Ramos (cell line): ENCODE data around the gene GRID2.

Experiments
- in situ Hi-C: fragments of 300-500 bp; cut with MboI; formaldehyde crosslinking; loops from one replicate; pipeline ENCODE4 v1.14.3; 2022; ENCODE audit warnings: low sequenced_read_pairs; ENCODE audit not compliant: unreplicated experiment

Gene GRID2

DNA sequence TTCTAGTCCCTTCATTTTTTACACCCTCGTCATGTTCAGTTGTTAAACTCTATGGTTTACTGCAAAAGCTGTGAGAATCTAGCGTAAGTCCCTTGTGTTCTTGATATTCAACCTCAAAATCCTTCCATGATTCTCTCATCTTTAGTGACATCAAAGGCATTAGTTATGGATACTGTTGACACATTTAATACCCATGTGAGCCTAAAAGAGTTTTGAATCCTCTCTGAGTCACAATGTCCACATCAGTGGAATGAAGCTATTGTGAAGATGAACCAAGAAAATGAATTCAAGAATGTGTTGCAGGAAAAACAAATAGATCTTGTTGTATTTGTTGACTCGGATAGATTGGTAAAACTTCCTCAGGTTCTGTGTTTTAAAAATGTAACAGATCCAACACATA, 1130.1 kb downstream of the GRID2 start:
- in situ Hi-C loops: no loop called here

DNA sequence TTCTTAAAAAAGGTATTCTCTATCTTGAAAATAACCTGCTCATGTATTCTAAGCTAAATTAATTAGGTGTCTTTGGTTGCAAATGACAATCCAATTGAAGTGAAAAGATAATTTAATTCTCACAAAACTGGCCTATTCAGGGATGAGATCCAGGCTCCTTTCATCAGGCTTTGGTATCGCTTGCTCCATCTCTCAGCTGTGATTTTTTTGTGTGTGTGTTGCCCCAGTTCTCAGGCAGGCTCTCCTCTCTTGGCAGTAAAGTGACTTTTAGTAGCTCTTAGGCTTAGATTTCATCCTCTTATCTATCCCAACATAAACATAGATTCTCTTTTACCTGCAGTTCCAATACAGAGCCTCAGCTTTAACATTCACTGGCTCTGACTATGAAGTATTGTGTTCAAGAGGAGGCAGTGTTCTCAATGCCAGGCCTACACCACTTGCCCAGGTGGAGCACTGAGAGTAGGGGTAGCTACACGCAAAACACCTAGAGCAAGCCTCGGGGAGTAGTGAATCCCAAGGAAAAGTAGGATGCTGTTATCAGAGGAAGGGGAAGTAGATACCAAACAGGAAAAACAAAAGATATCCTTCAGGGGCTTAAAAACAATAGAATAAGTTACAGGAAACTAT, 1132.3 kb downstream of the GRID2 start:
- in situ Hi-C loops: no loop called here

DNA sequence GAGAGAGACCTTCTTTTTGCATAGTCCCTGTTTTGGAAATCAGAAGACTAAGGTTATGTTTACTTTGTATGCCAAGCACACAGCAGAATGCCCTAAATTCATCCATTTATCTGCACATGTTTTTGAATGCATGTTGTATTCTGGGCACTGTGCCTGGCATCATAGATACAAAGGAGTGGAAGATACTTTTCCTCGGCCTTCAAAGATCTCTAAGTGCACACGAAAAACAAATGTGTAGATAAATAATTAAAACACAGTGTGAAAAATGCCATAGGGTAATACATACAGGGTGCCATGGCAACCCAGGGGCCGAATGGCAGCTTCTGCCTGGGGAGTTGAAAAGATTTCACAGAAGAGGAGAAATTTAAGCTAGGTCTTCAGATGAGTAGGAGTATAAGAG, 1134.2 kb downstream of the GRID2 start:
- in situ Hi-C loops: no loop called here

DNA sequence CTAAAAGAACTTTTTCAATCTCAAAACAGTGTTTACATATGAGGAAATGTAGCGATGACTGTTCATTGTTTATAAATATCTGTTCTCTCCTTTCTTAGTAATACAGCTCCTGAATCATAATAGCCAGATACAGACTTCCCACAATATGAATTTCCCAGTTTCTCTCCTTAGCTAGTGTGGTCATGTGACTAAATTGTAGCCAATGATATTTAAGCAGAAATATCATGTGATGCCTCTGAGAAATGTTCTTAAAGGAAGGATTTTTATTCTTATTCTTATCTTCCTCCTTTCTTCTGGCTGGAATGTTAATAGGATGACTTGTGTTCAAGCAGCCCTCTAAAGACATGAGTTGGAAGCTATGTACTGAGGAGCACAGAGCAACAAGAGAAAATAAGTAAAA, 1141.1 kb downstream of the GRID2 start:
- in situ Hi-C loops: no loop called here

DNA sequence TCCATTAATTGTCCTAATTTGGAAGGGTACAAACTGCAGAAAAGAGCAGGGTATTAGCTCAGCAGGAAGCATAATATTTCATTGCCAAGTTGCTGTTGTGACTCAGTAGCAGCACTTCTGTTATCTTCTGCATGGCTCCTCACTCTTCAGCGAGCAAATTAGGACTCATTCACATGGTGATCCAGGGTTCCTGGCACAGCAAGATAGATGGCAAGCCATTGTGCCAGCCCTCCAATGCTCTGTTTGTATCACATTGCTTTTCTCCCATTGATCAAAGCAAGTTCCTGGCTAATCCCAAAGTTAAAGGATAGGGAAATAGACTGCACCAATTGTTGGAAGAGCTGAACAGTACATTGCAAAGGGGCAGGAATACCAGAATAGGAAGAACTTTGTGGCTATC, 1142.3 kb downstream of the GRID2 start:
- in situ Hi-C loops: no loop called here

DNA sequence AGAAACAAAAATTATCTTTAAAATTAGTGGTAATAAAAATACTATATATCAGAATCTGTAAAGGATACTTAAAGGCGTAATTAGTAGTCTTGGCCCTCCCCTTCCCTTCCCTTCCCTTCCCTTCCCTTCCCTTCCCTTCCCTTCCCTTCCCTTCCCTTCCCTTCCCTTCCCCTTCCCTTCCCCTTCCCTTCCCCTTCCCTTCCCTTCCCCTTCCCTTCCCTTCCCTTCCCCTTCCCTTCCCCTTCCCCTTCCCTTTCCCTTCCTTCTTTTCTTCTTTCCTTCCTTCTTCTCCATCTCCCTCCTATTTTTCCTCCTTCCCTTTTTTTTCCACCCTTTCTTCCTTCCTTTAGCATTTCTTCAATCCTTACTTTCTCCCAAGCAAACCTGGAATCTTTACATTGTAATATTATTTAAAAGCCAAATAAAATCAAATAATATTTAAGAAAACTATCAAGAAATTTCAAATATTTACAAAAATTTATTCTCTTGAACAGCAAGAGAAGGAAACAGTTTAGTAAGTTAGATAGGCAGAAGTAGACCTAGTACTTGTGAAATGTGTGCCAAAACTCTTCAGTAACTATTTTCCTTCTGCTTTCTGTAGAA, 1145.0 kb downstream of the GRID2 start:
- in situ Hi-C loops: no loop called here

DNA sequence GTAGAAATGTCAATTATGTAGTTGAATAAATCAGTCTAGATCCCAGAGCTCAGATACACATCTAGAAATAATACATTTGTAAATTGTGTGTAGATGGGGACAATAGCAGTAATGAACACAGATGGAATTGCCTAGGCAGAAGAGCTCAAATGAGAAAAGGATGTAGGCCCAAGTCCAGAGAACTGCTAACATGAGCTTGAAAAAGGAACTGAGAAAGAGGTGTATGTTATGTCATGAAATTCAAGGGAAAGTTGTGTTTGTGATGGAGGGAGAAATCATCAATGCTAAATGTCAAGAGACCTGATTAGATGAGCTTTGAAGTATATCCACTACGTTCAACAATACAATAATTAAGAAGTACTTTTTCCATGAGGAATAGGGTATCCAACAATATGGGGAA, 1148.2 kb downstream of the GRID2 start:
- in situ Hi-C loops: no loop called here

DNA sequence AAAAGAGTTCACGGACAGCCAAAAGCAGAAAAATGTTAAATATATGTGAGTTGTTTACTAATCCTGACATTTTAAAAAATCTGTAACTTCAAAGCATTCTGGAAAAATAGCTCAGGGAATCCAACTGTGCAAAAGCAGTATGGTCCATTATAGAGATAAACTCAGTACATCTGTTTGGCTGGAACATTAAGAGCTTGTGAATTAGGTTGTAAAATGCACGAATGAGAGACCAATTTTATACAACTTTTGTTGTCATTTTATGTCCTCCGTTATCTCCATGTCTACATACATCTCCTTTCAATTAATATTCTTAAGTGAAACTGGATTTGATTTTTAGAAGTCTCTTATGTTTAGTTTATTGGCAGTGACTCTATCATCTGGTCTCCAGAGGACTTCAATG, 1157.8 kb downstream of the GRID2 start:
- in situ Hi-C loops: no loop called here

DNA sequence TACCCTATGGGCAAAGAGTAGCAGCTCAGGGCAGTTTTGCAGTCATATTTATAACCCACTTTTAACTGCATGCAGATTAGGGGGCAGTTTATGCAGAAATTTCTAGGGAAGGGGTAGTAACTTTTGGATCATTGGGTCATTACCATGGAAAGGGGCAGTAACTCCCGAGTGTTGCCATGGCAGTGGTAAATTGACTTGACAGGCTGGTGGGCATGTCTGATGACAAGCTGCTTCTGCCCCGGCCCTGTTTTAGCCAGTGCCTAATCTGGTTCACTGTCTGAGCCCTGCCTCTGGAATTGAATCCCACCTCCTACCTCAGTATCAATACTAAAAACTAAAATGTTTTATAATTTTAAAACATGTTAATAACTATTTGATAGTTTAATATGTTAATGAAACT, 1162.7 kb downstream of the GRID2 start:
- in situ Hi-C loops: no loop called here

DNA sequence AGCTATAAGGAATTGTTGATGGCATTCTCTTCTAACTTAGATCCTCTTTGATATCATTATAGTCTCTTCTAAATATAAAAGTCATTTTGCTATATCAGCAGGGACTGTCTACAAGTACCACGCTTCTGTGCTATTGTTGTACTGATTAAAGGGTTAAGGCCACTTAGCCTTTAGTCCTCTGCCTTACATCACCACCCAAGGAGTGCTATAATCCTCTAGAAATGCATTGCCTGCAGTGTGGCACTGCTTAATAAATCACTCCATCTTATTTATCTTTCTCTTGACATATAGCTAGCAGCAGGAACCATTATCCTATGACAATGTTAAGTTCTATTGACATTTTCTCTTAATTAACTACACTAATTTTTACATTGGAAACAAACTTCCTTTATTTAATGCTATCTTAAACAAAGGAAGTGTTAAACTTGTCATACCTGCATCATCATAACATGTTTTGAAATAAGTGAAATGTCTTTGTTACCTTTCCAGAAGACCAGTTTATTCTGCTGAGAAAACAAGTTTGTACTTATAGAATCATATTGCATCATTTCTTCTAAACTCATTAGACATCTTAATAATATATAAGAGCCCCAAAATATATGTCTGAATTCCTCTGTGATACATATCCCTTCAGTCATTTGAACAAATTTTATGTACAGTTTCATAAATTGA, 1163.9 kb downstream of the GRID2 start:
- in situ Hi-C loops: no loop called here

DNA sequence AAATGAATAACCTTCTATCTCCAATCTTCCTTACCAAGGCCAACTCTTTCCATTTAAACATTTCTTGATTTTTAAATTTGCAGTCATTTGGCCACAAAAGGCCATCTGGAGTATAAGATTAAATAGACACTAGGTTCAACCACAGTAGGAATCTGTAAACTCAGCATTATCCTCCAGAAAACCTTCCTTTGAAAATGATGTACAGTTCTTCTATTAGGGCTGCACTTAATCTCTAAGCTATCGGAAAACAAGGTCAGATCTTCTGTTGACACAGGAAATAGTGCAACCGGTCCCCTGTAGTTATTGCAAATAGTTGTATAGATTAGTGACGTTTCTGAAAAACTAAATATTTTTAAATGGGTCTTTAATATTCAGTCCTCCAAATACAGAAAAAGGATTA, 1165.8 kb downstream of the GRID2 start:
- in situ Hi-C loops: no loop called here

DNA sequence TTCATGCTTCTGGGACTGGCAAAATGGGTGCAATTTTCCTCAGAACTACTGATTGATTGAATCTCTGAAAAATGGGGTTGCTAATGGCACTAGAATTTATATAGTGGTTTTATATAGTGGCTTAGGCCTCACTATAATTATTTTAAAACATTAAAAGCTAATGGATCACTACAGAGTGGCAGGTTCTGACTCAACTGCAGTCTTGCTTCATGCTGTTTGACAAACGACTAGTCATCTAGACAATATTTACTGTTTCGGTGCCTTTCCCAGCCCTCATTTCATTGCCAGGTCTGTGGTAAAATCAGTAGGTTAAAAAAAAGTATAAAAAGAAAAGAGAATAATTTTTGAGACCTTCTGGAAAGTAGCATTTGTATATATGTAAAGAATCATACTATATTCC, 1172.0 kb downstream of the GRID2 start:
- in situ Hi-C loops: no loop called here

DNA sequence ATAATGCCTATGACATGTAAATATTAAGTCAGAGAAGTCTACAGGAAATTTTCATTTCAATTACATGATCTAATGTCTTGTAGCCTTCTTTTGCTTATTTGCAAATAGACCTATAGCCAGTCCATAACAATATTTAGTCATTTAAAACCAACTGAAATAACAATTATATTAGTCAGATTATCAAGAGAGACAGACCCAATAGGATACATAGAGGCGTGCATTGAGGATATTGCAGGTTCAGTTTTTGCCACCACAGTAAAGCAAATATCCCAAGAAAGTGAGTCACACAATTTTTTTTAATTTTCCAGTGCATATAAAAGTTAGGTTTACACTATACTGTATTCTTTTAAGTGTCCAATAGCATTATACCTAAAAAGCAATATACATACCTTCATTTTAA, 1175.0 kb downstream of the GRID2 start:
- in situ Hi-C loops: no loop called here

DNA sequence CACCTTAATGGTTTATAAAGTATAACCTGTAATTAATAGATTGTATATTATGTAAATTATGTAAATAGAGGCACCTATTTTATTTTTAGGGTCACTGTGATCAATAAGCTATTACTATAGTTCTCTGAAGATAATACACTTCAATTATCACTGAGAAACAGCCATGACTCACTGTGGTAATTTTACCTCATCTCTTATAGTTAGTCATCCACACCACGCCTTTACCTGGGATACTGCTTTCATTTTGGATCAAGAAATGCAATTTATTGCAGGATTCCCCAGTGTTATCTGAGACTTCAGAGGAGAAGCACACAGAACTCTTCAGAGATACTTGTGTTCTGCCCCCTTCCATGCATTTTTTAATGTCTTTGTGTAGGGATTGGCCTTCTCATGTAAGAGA, 1176.7 kb downstream of the GRID2 start:
- in situ Hi-C loops: no loop called here

DNA sequence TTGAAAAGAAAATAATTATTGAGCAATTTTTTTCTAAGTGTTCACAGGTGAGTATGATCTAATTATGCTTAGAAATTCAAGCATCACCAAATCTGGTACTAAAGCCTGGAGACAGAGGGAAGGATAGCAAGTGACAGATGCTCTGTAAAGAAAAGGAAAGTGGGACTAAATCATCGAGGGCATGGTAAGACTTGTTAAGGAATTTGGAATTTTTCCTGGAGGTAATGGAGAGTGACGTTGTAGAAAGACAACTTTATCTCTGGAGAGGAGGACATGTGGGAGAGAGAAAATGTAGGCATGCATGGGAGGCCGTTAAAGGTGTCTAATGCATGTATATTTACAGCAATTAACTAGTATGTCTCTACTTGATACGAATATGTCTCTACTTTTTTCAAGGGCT, 1191.6 kb downstream of the GRID2 start:
- in situ Hi-C loops: no loop called here

DNA sequence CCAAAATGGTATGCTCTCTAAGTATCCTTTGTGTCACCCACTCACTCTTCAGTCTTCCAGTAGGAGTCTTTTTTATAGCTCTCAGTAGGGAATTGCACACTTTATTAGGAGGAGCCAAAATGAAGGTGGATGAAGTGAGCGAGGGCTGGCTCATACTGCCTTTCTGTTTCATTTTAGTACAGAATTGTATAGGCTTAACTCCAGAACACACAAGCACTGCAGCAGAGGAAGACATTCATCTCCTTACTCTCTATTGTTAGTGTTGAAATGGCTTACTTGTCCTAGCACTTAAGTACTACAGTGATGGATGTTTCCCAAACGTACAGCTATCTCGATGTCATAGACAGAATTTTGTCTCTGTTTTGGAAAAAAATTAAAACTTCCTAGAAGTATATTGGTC, 1197.5 kb downstream of the GRID2 start:
- in situ Hi-C loops: no loop called here

DNA sequence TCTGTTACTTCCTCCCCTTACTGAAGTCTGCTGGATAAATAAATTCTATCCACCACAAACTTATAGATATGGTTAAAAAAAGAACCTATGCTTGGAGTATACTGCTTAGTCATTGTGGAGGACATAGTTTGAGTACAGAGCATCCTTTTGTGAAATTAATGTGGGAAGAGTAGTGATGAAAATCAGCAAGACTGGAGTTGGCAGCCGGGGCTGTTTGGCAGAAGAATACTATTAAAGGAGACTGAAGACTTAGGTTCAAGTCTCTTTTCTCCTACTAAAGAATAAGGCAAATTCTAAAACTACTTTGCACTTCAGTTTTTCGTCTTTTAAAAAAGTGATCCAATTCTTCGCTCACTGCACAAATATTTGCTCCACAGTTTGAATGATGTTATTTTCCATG, 1198.2 kb downstream of the GRID2 start:
- in situ Hi-C loops: no loop called here

DNA sequence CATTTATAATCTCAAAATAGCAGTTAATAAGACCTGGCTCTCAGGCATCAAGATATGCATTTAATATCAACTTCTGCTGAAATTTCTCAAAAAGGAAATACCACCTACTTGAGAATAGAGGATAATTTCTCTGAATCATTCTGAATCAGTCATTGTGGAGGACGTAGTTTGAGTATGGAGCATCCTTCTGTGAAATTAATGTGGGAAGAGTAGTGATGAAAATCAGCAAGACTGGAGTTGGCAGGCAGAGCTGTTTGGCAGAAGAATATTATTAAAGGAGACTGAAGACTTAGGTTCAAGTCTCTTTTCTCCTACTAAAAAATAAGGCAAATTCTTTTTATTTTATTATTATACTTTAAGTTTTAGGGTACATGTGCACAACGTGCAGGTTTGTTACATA, 1199.2 kb downstream of the GRID2 start:
- in situ Hi-C loops: no loop called here

DNA sequence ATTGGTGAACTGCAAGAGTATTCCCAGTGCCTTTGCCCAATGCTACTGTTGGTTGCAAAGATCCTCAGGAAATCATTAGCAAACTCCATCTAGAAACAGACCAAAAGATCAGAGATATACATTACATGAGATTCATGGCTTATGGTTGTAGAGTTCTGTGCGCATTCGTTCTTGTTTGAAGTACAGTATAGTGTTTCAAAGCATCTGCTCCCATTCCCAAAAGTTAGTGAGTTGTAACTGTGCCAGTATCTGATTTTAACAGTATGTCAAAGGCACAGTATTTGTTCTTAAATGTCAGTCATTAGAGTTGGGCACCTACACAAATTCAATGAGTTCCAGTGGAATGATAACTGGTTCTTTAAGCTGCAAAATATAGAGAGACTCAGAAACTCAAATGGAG, 1210.1 kb downstream of the GRID2 start:
- in situ Hi-C loops: no loop called here

DNA sequence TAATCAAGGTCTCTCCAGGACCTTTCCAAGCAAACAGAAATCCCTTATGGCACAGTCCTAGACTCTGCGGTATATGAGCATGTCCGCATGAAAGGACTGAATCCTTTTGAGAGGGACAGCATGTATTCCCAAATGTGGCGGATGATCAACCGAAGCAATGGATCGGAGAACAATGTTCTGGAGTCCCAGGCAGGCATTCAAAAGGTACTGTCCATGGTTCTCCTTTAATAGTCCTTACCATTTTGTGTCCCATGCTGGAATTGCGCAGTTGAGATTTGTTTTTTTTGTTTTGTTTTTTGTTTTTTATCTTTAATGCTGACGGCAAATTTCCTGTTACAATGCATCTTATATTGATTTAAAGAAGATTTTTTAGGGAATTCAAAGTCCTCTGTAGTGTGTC, 1211.4 kb downstream of the GRID2 start:
- in situ Hi-C loops: no loop called here

DNA sequence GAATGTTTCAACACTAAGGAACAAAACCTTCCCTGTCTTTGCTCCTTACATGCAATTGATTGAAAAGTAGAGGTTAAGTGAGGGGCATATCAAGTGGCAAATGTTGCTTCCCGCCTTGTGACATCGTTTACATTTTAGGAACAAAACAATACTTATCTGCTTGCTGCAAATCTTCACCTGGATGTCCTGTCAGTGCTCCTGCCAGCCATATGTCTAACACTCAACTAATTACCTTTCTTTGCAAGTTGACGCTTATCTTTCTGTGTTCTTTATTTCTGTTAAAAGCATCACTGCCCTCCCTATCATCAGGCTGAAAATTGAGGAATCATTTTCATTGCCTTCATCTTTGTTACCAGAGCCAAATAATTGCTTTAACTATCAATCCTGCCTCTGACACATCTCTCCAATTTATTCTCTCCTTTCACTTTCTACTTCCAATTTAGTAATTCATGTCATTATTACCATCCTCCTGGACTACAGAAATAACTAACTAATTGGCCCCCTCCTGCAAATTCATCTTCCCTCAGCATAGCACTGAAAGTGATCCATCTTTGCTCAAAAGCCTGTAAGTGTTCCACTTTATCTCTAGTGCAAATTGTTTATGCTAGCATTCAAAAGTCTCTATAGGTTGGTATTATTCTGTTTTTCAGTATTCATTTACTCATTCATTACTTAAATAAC, 1226.1 kb downstream of the GRID2 start:
- in situ Hi-C loops: no loop called here
